GM23248 (cell line): Measurements from ENCODE around the gene EFHD1. TPM values are rescaled to one million over a fixed set of nuclear protein-coding genes. Genes with fewer than 3 reads are reported as not detected.

Experiments
- DNase-seq: peaks from one replicate; pipeline ENCODE4 v3.0.0-alpha.2; 2015
- H2AFZ ChIP-seq: fragments of 200-600 bp; sonication (generic); 2 replicates; pipeline ENCODE4 v1.6.1; 2016; ENCODE audit warnings: antibody characterized with exemption
- H3F3A ChIP-seq: fragments of 200-600 bp; sonication (generic); 2 replicates; pipeline ENCODE4 v1.6.1; 2016; ENCODE audit warnings: mild to moderate bottlenecking, antibody characterized with exemption, mixed run types; ENCODE audit not compliant: insufficient read depth
- H3K27ac ChIP-seq: fragments of 200-600 bp; sonication (generic); 2 replicates; pipeline ENCODE4 v1.5.1; 2016; ENCODE audit warnings: mild to moderate bottlenecking
- H3K27me3 ChIP-seq: fragments of 200-600 bp; sonication (generic); replicated peaks from 2 replicates; pipeline ENCODE4 v1.6.1; 2016; ENCODE audit warnings: mild to moderate bottlenecking; ENCODE audit not compliant: insufficient read depth
- H3K36me3 ChIP-seq: fragments of 200-600 bp; sonication (generic); 2 replicates; pipeline ENCODE4 v1.6.1; 2016; ENCODE audit warnings: low read depth, mild to moderate bottlenecking
- H3K4me1 ChIP-seq: fragments of 200-600 bp; sonication (generic); 2 replicates; pipeline ENCODE4 v1.6.1; 2016; ENCODE audit warnings: mild to moderate bottlenecking; ENCODE audit not compliant: insufficient read depth
- H3K4me2 ChIP-seq: fragments of 200-600 bp; sonication (generic); one replicate; pipeline ENCODE4 v1.6.1; 2016; ENCODE audit warnings: mild to moderate bottlenecking; ENCODE audit not compliant: unreplicated experiment
- H3K4me3 ChIP-seq: fragments of 200-600 bp; sonication (generic); 2 replicates; pipeline ENCODE4 v1.5.1; 2016; ENCODE audit warnings: mild to moderate bottlenecking
- H3K79me2 ChIP-seq: fragments of 200-600 bp; sonication (generic); 2 replicates; pipeline ENCODE4 v1.6.1; 2016; ENCODE audit warnings: mild to moderate bottlenecking; ENCODE audit not compliant: insufficient read depth
- H3K9ac ChIP-seq: fragments of 200-600 bp; sonication (generic); 2 replicates; pipeline ENCODE4 v1.6.1; 2016; ENCODE audit warnings: mild to moderate bottlenecking
- H3K9me2 ChIP-seq: fragments of 200-600 bp; sonication (generic); 2 replicates; pipeline ENCODE4 v1.6.1; 2016; ENCODE audit warnings: mixed run types, mild to moderate bottlenecking, moderate library complexity; ENCODE audit not compliant: insufficient read depth
- H3K9me3 ChIP-seq: fragments of 200-600 bp; sonication (generic); one replicate; pipeline ENCODE4 v1.6.1; 2017; ENCODE audit warnings: low read depth
- H4K20me1 ChIP-seq: fragments of 200-600 bp; sonication (generic); 2 replicates; pipeline ENCODE4 v1.6.0; 2016; ENCODE audit not compliant: insufficient read depth
- EZH2 ChIP-seq: fragments of 200-600 bp; sonication (generic); IDR thresholded peaks from 2 replicates; pipeline ENCODE4 v1.6.1; 2018; ENCODE audit warnings: antibody characterized with exemption, mild to moderate bottlenecking; ENCODE audit not compliant: insufficient read depth, poor library complexity, severe bottlenecking
- EZH2phosphoT487 ChIP-seq: fragments of 200-600 bp; sonication (generic); IDR thresholded peaks from 2 replicates; pipeline ENCODE4 v1.6.1; 2018; ENCODE audit warnings: antibody characterized with exemption, moderate library complexity, mild to moderate bottlenecking, low read depth; ENCODE audit not compliant: insufficient read depth
- WGBS, 2 experiments: methylation state at CpG; one replicate each; pipeline ENCODE4 v1.1.6; 2015 to 2017; ENCODE audit warnings: low lambda C conversion rate in 2 of 2, low coverage in 1 of 2; ENCODE audit errors: missing lambda C conversion rate in 2 of 2; 5-methylcytosine and 5-hydroxymethylcytosine counted together
- in situ Hi-C: fragments of 300-500 bp; cut with MboI; formaldehyde crosslinking; loops from 2 replicates; pipeline ENCODE4 v1.15.0; 2020
- polyA plus RNA-seq: library from polyadenylated mRNA; unstranded; fragments of >200 nt; fragmentation: Nextera tagmentation; extraction: Ambion mirVana; gene quantifications from 2 replicates; pipeline ENCODE4 v1.2.1, GENCODE V29; 2016
- small RNA-seq: library from RNA; depleted of rRNA; stranded (forward); fragments of <200 nt; gene quantifications from one replicate; pipeline ENCODE3, GENCODE V24; 2014; ENCODE audit warnings: low read depth, low replicate concordance
- total RNA-seq: library from RNA; depleted of rRNA; stranded (reverse); fragments of >200 nt; shearing (Covaris generic); gene quantifications from 2 replicates; pipeline ENCODE4 v1.2.3, GENCODE V29; 2014; rRNA removed

EFHD1 gene
- total and polyA plus RNA-seq, 2 experiments from 2014 or later = not detected

DNA sequence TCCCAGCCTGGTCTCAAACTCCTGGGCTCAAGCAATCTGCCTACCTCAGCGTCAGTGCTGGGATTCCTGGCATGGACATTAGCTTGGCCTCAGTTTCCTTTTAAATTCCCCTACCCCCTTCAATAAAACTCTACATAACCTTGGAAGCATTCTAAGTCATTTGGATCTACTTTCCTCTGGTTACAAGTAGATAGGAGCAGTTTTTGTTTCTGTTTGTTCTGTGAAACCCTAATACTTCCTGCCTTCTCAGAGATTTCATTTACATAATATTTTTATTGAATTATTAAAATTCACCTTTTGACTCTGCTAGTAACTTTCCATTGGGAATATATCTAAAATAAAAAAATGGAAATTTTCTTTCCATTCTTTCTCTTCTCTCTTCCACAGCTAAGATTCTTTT, 89.6 kb downstream of the EFHD1 start:
- H2AFZ ChIP-seq = no peak overlapping the region
- no peak for DNase-seq
- H3K9ac ChIP-seq = no peak overlapping the region
- in situ Hi-C loops = no loop called here
- peaks cover 14% of the 10 kb centered on the region; the same call in 1 of the 2 replicates for H3K36me3 ChIP-seq
- H3K9me2 ChIP-seq = no peaks in the 10 kb centered on the region
- H3K4me1 ChIP-seq = no peaks in the 10 kb centered on the region
- H4K20me1 ChIP-seq = peaks cover 8% of the 10 kb centered on the region; the same call in 1 of the 2 replicates
- no peak overlapping the region for H3K27ac ChIP-seq
- H3K79me2 ChIP-seq = peaks cover 100% of the 10 kb centered on the region
- WGBS, 2 experiments = 96 to 97% methylated on average over 1 of the region's 1 CpG
- H3K27me3 ChIP-seq = no peaks in the 10 kb centered on the region
- TF ChIP-seq EZH2phosphoT487 (no peak), EZH2 (no peak)
- no peaks in the 10 kb centered on the region for H3K9me3 ChIP-seq
- no peaks in the 10 kb centered on the region for H3F3A ChIP-seq
- no peak overlapping the region for H3K4me3 ChIP-seq
- H3K4me2 ChIP-seq = no peak overlapping the region

- WGBS, 2 experiments = 100% methylated on average over 3 of the region's 3 CpGs
- Histone ChIP-seq H3K9ac (no peak overlapping the region), H3K9me3 (no peaks in the 10 kb centered on the region), H3K36me3 (peaks cover 14% of the 10 kb centered on the region; the same call in 1 of the 2 replicates), H3K9me2 (no peaks in the 10 kb centered on the region), H3K79me2 (peaks cover 95% of the 10 kb centered on the region), H4K20me1 (peaks cover 8% of the 10 kb centered on the region; the same call in 1 of the 2 replicates), H3K4me3 (no peak overlapping the region), H2AFZ (no peak overlapping the region), H3F3A (peaks cover 7% of the 10 kb centered on the region; the same call in 1 of the 2 replicates), H3K27ac (no peak overlapping the region), H3K4me2 (no peak overlapping the region), H3K4me1 (peaks cover 14% of the 10 kb centered on the region), H3K27me3 (no peaks in the 10 kb centered on the region)
- no peak for TF ChIP-seq EZH2
- TF ChIP-seq EZH2phosphoT487 = no peak
- in situ Hi-C loops = no loop called here
- no peak for DNase-seq
These were observed 95.4 kb downstream of the EFHD1 start for GRCh38 chr2:232728785-232729184.

DNA sequence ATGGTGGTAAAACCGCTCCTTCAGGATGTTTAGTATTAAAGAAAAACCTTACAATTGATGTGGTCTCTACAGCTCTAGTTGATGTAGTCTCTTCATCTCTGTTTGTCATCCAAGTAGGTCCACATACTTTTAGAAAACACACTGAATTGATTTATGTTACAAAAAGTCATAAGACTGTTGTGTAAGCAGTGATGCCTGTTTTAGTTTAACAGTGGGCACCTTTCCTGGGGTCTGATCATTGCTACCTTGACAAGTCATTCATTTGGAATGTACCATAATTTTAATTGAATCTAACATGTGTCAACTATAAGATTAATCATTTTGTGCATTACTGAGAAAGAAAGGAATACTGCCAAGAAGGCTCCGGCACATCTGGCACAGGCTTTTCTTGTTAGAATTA, 98.1 kb downstream of the EFHD1 start:
- Histone ChIP-seq H4K20me1 (no peaks in the 10 kb centered on the region; the same call in 1 of the 2 replicates), H3F3A (peaks cover 7% of the 10 kb centered on the region; the same call in 1 of the 2 replicates), H3K27me3 (no peaks in the 10 kb centered on the region), H3K36me3 (peaks cover 6% of the 10 kb centered on the region), H3K27ac (peak overlapping the region; percentile 6; the same call in 1 of the 2 replicates), H3K9ac (no peak overlapping the region), H3K79me2 (peaks cover 88% of the 10 kb centered on the region), H3K9me2 (no peaks in the 10 kb centered on the region), H3K4me1 (peaks cover 14% of the 10 kb centered on the region), H3K9me3 (no peaks in the 10 kb centered on the region), H3K4me3 (no peak overlapping the region), H2AFZ (no peak overlapping the region), H3K4me2 (peak overlapping the region; percentile 36)
- TF ChIP-seq EZH2 (no peak), EZH2phosphoT487 (no peak)
- 25 to 29% methylated on average over 2 of the region's 2 CpGs for WGBS, 2 experiments
- DNase-seq = peak; percentile 38
- in situ Hi-C loops = no loop called here

Small RNA genes within 50 kb of the gene (small RNA-seq; reads per million reads assigned to genes)
- 0.37 reads per million for gene RN7SL359P

Other genes starting within 250 kb of the EFHD1 start
- not detected in 2 replicates for gene ALPG, start 226.8 kb upstream of the EFHD1 start, total RNA-seq
- gene ALPG, start 226.8 kb upstream of the EFHD1 start, polyA plus RNA-seq = not detected in 2 replicates
- not detected in 2 replicates for gene ALPI, start 177.5 kb upstream of the EFHD1 start, total RNA-seq
- not detected in 2 replicates for gene ALPI, start 177.5 kb upstream of the EFHD1 start, polyA plus RNA-seq
- 0.54 TPM in 1 of 2 replicates, not detected in the other for gene ECEL1, start 145.8 kb upstream of the EFHD1 start, total RNA-seq
- not detected in 2 replicates for gene ECEL1, start 145.8 kb upstream of the EFHD1 start, polyA plus RNA-seq
- gene PRSS56, start 113.2 kb upstream of the EFHD1 start, total RNA-seq = not detected in 2 replicates
- not detected in 2 replicates for gene PRSS56, start 113.2 kb upstream of the EFHD1 start, polyA plus RNA-seq
- gene CHRND, start 107.4 kb upstream of the EFHD1 start, total RNA-seq = not detected in 2 replicates
- gene CHRND, start 107.4 kb upstream of the EFHD1 start, polyA plus RNA-seq = not detected in 2 replicates
- gene CHRNG, start 93.9 kb upstream of the EFHD1 start, total RNA-seq = not detected in 2 replicates
- gene CHRNG, start 93.9 kb upstream of the EFHD1 start, polyA plus RNA-seq = not detected in 2 replicates
- gene TIGD1, start 83.0 kb upstream of the EFHD1 start, total RNA-seq = 2.0 and 4.3 TPM in 2 replicates
- gene TIGD1, start 83.0 kb upstream of the EFHD1 start, polyA plus RNA-seq = 3.2 and 3.6 TPM in 2 replicates
- 82.8 and 98.5 TPM in 2 replicates for gene EIF4E2, start 82.9 kb upstream of the EFHD1 start, total RNA-seq
- gene EIF4E2, start 82.9 kb upstream of the EFHD1 start, polyA plus RNA-seq = 147 and 150 TPM in 2 replicates
- 35.2 and 69.0 TPM in 2 replicates for gene GIGYF2, start 63.7 kb downstream of the EFHD1 start, total RNA-seq
- gene GIGYF2, start 63.7 kb downstream of the EFHD1 start, polyA plus RNA-seq = 26.1 and 27.2 TPM in 2 replicates
- not detected in 2 replicates for gene KCNJ13, start 143.0 kb downstream of the EFHD1 start, total RNA-seq
- gene KCNJ13, start 143.0 kb downstream of the EFHD1 start, polyA plus RNA-seq = 0.16 and 0.21 TPM in 2 replicates
- gene SNORC, start 236.7 kb downstream of the EFHD1 start, total RNA-seq = 0.63 TPM in 1 of 2 replicates, not detected in the other
- gene SNORC, start 236.7 kb downstream of the EFHD1 start, polyA plus RNA-seq = 0.39 TPM in 1 of 2 replicates, not detected in the other